Natural killer cell treated with Interleukin-12 subunit alpha and Interleukin-12 subunit beta and Interleukin-15 and Interleukin-18, amount 100 ng/mL, for 72 hours (primary cell): ENCODE measurements around the gene SPATA20. TPM values are rescaled to one million over a fixed set of nuclear protein-coding genes. Genes with fewer than 3 reads are reported as not detected.

ENCODE experiments used
- ATAC-seq, 2 donors: fragments of 150-1000 bp; cut with Tn5 transposase in 1 of 2; sonication (Bioruptor Pico), chemical (Tn5 transposase) in 1 of 2; 2 replicates each; pipeline ENCODE4 v1.10.0; 2021
- DNase-seq: peaks from one replicate; pipeline ENCODE4 v3.0.0; 2022; ENCODE audit warnings: low spot score
- H3K27ac Mint-ChIP-seq, 2 donors: 1 replicate in 1 of 2; 2 replicates in 1 of 2; pipeline ENCODE4 v1.8.0; 2022; ENCODE audit warnings: mixed read lengths in 2 of 2, mild to moderate bottlenecking in 1 of 2, moderate library complexity in 1 of 2
- H3K27me3 Mint-ChIP-seq, 2 donors: 1 replicate in 1 of 2; 2 replicates in 1 of 2; pipeline ENCODE4 v1.8.0; 2022; ENCODE audit warnings: mixed read lengths in 2 of 2
- H3K36me3 Mint-ChIP-seq: one replicate; pipeline ENCODE4 v1.8.0; 2022; ENCODE audit warnings: mixed read lengths
- H3K4me1 Mint-ChIP-seq, 2 donors: 1 replicate in 1 of 2; 2 replicates in 1 of 2; pipeline ENCODE4 v1.8.0; 2022; ENCODE audit warnings: low read depth in 2 of 2, mixed read lengths in 2 of 2, mild to moderate bottlenecking in 1 of 2
- H3K4me3 Mint-ChIP-seq: one replicate; pipeline ENCODE4 v1.8.0; 2022; ENCODE audit warnings: mixed read lengths
- H3K9me3 Mint-ChIP-seq: 2 replicates; pipeline ENCODE4 v1.8.0; 2022; ENCODE audit warnings: mixed read lengths
- total RNA-seq, 2 donors: library from RNA; stranded (reverse); gene quantifications; one replicate each; pipeline ENCODE4 v1.2.3, GENCODE V29; 2022

The SPATA20 gene
- total RNA-seq, 2 donors from 2014 or later, result 15.3 to 25.6 TPM

DNA sequence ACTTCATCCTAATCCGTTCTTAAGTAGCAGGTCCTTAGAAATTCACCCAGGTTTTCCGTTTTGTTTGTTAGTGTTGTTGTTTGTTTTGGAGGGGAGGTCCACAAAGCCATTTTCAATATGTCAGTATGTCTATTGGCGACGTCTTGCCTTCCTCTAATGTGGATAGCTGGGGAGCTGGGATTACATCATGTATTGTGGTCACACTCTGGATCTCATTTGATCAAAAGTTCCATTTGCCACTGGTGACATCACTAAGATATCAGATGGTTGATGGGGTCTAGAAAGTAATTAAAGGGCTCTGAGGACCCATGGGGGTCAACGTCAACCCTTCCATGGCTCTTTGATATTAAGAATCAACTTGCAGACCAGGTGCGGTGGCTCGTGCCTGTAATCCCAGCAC lies 17.1 kb upstream of the SPATA20 start:
- ATAC-seq (no peak), DNase-seq (no peak)
- H3K27ac Mint-ChIP-seq, result no peak overlapping the region
- H3K4me3 Mint-ChIP-seq, result no peak overlapping the region
- H3K36me3 Mint-ChIP-seq, result no peaks in the 10 kb centered on the region
- peaks cover 0 to 5% of the 10 kb centered on the region in 2 donors for H3K4me1 Mint-ChIP-seq
- H3K27me3 Mint-ChIP-seq, result peaks cover 29 to 30% of the 10 kb centered on the region in 2 donors
- H3K9me3 Mint-ChIP-seq, result no peaks in the 10 kb centered on the region

DNA sequence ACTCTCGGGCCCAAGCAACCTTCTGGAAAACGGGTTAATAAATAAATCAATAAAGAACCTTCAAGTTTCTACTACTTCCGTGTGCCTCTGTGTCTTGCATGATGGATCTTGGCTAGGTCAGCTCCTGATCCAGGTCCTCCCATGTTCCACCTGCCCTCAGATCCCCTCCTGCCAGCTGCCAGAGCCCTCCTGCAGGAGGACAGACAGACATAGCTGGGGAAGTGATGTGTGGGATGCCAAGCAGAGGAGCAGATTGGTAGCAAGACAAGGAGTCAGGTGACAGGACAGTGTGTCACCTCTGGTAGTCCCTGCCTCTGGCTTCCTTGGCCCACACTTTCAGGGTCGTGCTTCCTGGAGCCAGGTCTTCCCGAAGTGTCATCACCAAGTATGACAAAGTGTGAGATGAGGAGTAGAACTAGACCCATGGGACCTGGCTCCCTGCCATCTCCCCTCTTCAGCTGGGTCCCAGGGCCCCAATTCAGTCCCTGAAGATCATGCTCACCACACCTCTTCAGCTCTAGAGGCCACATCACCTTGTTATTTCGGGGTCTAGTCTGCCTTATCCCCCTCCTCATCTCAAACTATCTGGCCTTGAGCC lies 15.4 kb upstream of the SPATA20 start:
- H3K4me3 Mint-ChIP-seq, result no peak overlapping the region
- no peak overlapping the region for H3K27ac Mint-ChIP-seq
- H3K36me3 Mint-ChIP-seq, result no peaks in the 10 kb centered on the region
- ATAC-seq (no peak), DNase-seq (no peak)
- H3K9me3 Mint-ChIP-seq, result no peaks in the 10 kb centered on the region
- H3K27me3 Mint-ChIP-seq, result peaks cover 39% of the 10 kb centered on the region in 2 donors
- H3K4me1 Mint-ChIP-seq, result peaks cover 0 to 5% of the 10 kb centered on the region in 2 donors

DNA sequence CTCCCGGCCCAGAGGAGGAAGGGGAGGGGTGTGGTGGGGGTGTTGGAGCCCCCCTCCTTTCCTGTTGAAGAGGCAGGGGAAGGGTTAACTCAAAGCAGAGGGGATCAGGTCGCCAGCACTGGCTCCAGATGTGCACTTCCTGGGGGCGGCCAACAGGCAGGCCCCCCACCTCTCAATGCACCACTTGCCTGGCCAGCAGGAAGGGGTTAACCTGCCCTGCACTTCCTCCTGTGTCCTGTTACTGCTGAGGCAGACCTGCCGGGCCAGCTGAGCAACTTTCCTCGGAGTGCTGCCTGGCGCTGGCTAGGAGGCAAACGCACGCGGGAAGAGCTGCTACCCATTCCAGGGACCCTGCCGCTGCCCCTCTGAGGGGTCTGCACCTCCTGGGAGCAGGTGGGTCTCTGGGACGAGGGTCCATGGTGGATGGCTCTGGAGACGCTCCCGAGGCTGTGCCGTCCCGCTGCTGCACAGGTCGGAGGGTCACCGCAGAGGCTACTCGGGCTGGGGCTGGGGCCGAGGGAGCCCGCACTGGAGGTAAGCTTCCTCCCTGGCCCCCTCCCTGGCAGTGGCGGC lies 14.4 kb upstream of the SPATA20 start, which contains the start of gene EPN3:
Gene EPN3, plus strand, starts transcription at position 284 of the 573 bp plus-strand sequence. CDS start 3,822 bp downstream, outside the sequence.
- DNase-seq (no peak), ATAC-seq (no peak)
- Mint-ChIP-seq H3K4me3 (no peak within 1 kb of the TSS), H3K27ac (no peak within 1 kb of the TSS), H3K9me3 (no peaks in the 10 kb centered on the region), H3K36me3 (no peaks in the 10 kb centered on the region), H3K27me3 (peaks cover 39 to 41% of the 10 kb centered on the region in 2 donors), H3K4me1 (peaks cover 0 to 5% of the 10 kb centered on the region in 2 donors)

DNA sequence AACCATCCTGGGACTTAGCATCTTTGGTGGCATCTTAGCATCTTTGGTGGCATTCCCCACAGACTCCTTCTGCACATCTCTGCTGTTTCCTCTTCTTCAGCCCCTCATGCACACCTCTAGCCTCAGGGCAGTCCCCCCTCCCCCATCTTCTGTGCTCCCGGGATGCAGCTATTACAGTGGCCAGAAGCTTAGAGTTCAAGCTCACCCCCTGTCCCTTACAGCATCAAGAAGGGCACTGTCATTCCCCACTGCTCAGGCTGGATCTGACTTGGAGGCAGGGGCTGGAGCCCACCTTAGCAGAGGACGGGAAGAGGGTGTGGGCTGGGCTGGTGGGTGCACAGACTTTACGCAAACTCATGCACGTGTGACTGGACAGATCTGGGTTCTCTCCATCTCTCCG lies 13.8 kb upstream of the SPATA20 start:
- Mint-ChIP-seq H3K9me3 (no peaks in the 10 kb centered on the region), H3K27ac (no peak overlapping the region), H3K4me1 (peaks cover 0 to 5% of the 10 kb centered on the region in 2 donors), H3K36me3 (no peaks in the 10 kb centered on the region), H3K27me3 (peaks cover 39 to 41% of the 10 kb centered on the region in 2 donors), H3K4me3 (no peak overlapping the region)
- ATAC-seq (no peak), DNase-seq (no peak)

DNA sequence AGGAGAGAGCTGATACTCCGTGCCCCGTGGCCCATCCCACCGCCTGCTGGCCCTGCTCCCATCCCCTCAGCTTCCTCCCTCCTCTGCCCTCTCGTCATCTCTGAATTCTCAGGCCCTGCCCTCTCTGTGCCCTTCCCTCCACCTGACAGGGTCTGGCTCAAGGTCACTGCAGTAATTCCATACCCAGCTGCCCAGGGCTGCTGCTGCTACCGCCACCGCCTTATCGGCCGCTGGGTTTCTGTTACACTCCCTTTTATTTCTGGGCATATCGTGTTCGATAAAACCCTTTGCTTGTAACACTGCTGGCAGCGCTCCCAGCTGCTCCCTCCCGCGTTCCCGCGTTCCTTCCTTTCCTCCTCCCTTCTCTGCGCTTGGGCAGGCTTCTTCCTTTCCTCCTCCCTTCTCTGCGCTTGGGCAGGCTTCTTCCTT lies 13.2 kb upstream of the SPATA20 start:
- Mint-ChIP-seq H3K4me3 (no peak overlapping the region), H3K4me1 (peaks cover 0 to 5% of the 10 kb centered on the region in 2 donors), H3K36me3 (no peaks in the 10 kb centered on the region), H3K27me3 (peaks cover 39 to 41% of the 10 kb centered on the region in 2 donors), H3K27ac (no peak overlapping the region), H3K9me3 (no peaks in the 10 kb centered on the region)
- no peak for ATAC-seq
- no peak for DNase-seq

DNA sequence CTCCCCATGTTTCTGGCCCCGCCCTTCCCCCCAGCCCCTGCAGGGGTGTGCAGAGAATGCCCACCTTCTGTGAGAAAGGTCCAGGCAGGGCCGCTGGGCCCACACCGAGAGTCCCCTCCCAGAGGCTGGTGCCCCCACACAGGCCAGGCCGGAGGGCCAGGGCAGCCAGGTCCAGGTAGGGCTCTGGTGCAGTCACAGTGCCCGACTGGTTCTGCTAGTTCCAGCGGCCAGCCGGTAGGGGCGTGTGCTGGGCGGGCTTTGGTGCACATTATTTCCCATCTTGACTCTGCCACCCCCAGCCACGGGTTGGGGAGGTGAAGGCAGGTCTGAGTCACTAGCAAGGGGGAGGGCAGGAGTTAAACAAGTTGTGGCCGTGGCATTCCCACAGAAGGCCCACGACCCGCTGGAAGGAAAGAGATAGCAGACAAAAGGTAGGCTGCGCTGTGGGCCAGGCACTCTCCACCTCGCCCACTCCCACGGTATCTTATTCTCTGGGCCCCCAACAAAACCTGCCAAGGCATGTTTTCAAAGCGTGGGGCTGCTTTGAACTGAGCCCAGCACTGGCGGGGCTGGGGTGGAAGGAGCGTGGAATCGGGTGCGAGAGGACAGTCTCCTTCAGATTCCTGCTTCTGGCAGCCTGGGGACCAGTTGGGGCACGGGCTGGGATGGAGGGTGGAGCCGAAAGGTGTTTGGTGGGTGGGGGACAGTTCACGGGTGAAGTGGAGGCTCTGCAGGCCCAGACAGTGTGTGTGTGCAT lies 12.6 kb upstream of the SPATA20 start:
- H3K36me3 Mint-ChIP-seq, result no peaks in the 10 kb centered on the region
- H3K27me3 Mint-ChIP-seq, result peaks cover 39 to 41% of the 10 kb centered on the region in 2 donors
- peaks cover 0 to 5% of the 10 kb centered on the region in 2 donors for H3K4me1 Mint-ChIP-seq
- no peaks in the 10 kb centered on the region for H3K9me3 Mint-ChIP-seq
- no peak for DNase-seq
- ATAC-seq, result peak in 1 of 2 donors; percentile 29
- H3K27ac Mint-ChIP-seq, result no peak overlapping the region
- no peak overlapping the region for H3K4me3 Mint-ChIP-seq

DNA sequence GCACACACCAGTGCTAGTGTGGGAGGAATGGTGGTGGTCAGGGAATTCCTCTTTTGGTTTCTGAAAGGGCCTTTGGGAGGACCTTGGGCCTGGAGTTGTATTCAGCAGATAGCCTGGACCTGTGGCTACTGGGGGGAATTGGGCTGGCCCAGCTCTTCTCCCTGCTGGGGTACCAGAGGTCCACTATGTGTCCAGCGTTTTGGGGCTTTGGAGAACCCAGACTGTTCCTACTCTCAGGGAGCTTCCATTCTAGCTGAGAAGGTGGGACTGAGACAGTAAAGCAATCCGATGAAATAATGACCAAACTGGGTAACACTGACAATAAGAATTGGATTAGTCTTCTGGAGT lies 12.0 kb upstream of the SPATA20 start:
- no peaks in the 10 kb centered on the region for H3K36me3 Mint-ChIP-seq
- no peak overlapping the region for H3K27ac Mint-ChIP-seq
- H3K9me3 Mint-ChIP-seq, result no peaks in the 10 kb centered on the region
- DNase-seq, result no peak
- ATAC-seq, result no peak
- H3K27me3 Mint-ChIP-seq, result peaks cover 38 to 39% of the 10 kb centered on the region in 2 donors
- H3K4me3 Mint-ChIP-seq, result no peak overlapping the region
- peaks cover 0 to 5% of the 10 kb centered on the region in 2 donors for H3K4me1 Mint-ChIP-seq

DNA sequence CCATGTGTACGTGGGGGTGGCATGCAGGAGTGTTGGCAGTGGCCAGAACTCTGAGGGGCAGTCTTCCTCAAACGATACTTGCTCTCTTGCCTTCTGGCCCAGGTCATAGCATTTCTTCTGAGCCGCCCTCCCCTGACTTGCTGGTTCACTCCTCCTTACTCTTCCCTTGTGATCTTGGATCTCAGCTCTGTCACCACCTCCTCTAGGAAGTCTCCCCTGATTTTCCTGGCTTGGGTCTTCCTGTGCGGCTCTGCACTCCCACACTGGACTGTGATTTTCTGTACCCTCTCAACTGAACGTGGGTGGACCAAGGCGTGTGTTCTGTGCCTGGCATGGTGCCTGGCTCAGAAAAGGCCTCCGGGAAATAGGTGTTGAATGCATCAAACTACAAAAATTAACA lies 11.6 kb upstream of the SPATA20 start:
- ATAC-seq (no peak), DNase-seq (no peak)
- no peak overlapping the region for H3K4me3 Mint-ChIP-seq
- peaks cover 0 to 5% of the 10 kb centered on the region in 2 donors for H3K4me1 Mint-ChIP-seq
- no peaks in the 10 kb centered on the region for H3K36me3 Mint-ChIP-seq
- H3K27me3 Mint-ChIP-seq, result peaks cover 38 to 39% of the 10 kb centered on the region in 2 donors
- no peaks in the 10 kb centered on the region for H3K9me3 Mint-ChIP-seq
- no peak overlapping the region for H3K27ac Mint-ChIP-seq

DNA sequence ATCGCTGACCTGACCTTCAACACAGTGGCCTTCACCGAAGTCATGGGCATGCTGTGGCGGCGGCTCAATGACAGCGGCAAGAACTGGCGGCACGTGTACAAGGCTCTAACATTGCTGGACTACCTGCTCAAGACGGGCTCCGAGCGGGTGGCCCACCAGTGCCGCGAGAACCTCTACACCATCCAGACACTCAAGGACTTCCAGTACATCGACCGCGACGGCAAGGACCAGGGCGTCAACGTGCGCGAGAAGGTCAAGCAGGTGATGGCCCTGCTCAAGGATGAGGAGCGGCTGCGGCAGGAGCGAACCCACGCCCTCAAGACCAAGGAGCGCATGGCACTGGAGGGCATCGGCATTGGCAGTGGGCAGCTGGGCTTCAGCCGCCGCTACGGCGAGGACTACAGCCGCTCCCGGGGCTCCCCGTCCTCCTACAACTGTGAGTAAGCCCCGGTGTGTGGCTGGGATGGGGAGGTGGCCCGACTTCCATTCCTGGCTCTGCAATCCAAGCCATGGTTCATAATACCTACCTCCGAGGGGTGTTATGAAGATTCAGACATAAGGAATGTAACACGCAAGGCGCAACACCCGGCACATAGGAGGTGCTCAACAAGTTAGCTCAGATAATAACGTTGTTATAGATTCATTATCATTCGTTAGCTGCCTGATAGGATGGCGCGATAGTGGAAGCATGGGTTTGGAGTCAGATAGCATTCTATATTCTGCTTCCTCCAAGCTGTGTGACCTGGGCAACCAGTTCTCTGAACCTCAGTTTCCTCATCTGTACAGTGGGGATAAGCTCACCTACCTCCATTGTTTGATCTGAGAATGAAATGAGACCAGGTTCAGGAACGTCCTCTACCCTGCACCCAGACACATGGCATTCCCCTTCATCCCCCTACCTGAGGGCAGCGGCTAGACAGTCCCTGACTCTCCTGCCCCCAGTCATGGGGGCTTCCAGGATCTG lies 10.0 kb upstream of the SPATA20 start:
- Mint-ChIP-seq H3K27ac (no peak overlapping the region), H3K4me1 (peaks cover 5 to 8% of the 10 kb centered on the region in 2 donors), H3K4me3 (no peak overlapping the region), H3K36me3 (no peaks in the 10 kb centered on the region), H3K27me3 (peaks cover 28 to 29% of the 10 kb centered on the region in 2 donors), H3K9me3 (no peaks in the 10 kb centered on the region)
- DNase-seq (no peak), ATAC-seq (no peak)

DNA sequence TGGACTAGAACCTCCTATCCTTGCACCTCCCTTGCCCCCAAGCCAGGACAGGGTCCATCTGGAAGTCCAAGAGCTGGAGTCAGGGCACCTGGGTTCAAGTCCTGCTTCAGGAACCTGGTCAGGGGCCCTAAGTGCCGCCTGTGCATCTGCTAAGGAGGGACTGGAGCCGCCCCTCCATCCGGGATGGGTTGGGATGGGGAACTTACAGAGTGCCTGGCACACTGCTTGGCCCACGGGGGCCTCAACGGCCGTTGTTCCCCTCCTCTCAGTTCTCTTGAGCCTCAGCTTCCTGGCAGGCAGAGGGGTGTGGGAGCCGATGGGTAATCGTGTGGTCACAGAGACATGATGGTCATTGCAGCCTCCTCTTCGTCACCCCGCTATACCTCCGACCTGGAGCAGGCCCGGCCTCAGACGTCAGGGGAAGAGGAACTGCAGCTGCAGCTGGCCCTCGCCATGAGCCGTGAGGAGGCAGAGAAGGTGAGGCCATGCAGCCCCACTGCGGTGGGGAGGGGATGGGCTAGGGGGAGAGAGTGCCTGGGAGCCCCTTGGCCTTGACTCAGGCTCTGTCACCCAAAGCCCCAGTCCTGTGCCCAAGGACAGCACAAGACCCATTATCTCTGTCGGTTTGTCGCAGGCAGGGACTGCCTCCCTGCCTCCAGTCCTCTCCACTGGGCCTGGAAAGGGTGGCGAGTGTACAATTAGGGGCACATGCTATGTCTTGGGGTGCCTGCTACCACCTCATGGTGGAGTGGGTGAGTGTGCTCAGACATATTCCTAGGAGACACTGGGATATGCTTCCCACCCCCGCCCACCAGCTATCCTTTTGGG lies 9.0 kb upstream of the SPATA20 start:
- Mint-ChIP-seq H3K9me3 (no peaks in the 10 kb centered on the region), H3K27me3 (peaks cover 26 to 27% of the 10 kb centered on the region in 2 donors), H3K27ac (no peak overlapping the region), H3K36me3 (no peaks in the 10 kb centered on the region), H3K4me1 (peaks cover 11 to 12% of the 10 kb centered on the region in 2 donors), H3K4me3 (no peak overlapping the region)
- ATAC-seq (no peak), DNase-seq (no peak)

DNA sequence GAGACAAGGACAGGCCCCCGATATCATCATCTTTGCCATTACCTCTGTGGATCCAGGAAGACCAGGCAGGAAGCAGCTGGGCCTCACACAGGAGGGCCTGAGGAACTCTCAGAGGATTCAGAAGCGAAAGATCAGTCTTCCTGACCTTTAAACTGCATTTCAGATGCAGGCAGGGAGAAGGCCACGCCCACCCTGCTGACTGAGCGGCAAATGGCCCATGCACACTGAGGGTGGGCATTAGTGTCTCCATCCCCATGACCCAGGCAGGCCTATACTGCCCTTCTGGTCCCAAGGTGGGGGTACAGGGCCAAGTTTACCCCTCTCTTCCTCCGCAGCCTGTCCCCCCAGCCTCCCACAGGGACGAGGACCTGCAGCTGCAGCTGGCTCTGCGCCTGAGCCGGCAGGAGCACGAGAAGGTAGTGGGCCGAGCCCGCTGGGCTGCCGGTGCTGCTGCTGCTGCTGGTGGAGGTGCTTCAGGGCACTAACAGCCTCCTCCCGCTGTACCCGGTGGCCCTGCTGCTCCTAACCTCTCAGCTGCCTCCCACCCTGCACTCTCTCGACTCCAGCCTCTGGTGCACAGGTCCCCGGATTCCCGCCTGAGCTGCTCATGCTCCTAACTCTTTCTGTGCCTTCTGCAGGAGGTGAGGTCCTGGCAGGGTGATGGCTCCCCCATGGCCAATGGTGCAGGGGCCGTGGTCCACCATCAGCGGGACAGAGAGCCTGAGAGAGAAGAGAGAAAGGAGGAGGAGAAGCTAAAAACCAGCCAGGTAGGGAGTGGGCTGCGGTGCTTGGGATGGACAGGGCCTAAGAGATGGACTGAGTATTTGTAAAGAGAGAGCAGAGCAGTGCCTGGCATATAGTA lies 8.2 kb upstream of the SPATA20 start:
- Mint-ChIP-seq H3K4me3 (no peak overlapping the region), H3K36me3 (no peaks in the 10 kb centered on the region), H3K27me3 (peaks cover 19 to 20% of the 10 kb centered on the region in 2 donors), H3K9me3 (no peaks in the 10 kb centered on the region), H3K27ac (no peak overlapping the region), H3K4me1 (peaks cover 9 to 11% of the 10 kb centered on the region in 2 donors)
- ATAC-seq (no peak), DNase-seq (no peak)
